22Rv1 (cell line): Measurements from ENCODE around the gene SULT1A2.

Experiments
- CTCF ChIP-seq: fragments of 450-650 bp; IDR thresholded peaks from 2 replicates; pipeline ENCODE4 v1.5.1; 2017; ENCODE audit warnings: mild to moderate bottlenecking
- ZFX ChIP-seq: fragments of 450-650 bp; IDR thresholded peaks from 2 replicates; pipeline ENCODE4 v1.6.1; 2017; ENCODE audit warnings: antibody characterized with exemption, borderline replicate concordance

GRCh38 chr16:28554634-28555423 is 42.0 kb downstream of the SULT1A2 start:
- no peak for TF ChIP-seq CTCF
- TF ChIP-seq ZFX: no peak
